Erythroblast (primary cell): ENCODE results near the gene SLC16A3.

Source experiments
- GATA1 ChIP-seq: IDR thresholded peaks from 2 replicates; pipeline ENCODE4 v1.6.1; 2011; ENCODE audit warnings: low read depth, mild to moderate bottlenecking, control low read depth, low read length, moderate library complexity
- POLR2A ChIP-seq: IDR thresholded peaks from 2 replicates; pipeline ENCODE4 v1.6.1; 2011; ENCODE audit warnings: mild to moderate bottlenecking, low read length

DNA sequence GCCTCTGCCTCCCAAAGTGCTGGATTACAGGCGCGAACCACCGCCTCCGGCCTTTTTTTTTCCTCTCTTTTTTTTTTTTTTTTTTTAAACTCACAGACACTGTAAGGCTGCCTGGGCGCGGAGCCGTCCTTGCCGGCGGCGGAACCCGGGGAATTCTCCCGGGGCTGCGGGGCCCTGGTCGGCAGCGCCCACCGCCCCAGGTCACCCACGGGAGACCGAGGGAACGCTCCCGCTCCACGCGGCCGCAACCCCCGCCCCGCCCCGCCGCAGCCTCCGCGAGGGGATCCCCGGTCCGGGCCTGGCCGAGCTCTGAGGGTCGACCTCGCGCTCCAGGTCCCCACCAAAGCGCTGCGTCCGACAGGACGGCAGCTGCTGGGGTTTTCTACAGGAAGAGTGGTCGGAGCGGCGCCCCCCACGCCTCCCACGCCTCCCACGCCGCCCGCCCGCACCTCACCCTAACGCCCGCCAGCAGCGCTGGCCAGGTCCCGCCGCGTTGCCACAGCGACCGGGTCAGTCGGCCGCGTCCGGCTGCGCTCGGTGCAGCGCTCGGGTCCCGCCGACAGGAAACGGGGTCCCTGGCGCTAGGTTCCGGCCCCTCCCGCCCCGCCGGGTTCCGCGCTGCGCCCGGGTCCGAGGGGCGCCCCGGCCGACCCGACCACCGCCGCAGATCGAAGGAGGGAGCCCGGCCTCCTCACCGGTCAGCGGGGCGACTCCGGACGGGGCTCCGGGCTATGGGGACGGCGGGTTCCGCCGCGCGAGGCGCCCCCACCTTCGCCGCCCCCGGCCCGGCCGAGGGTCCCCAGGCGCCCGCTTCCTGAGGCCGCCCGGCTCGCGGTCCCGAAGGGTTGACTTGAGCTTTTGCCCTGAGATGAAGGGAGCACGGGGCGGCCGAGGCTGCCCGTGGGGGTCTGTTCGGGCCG is 16.3 kb upstream of the SLC16A3 start, which contains the start of gene CCDC57:
- TF ChIP-seq POLR2A (peak; percentile 45), GATA1 (no peak)
